SIG-M5 treated with dmso at 0.1 percent for 504 hours (cell line): ENCODE results near the gene CARD6.
A peak's percentile ranks its signal among the peaks of the same experiment; 100 is the strongest.
"Not testable (repeated sequence)": the region's sequence is repeated elsewhere in the genome, so short reads cannot be mapped to it uniquely, and the experiment has no call there.

Experiments used
- DNase-seq: peaks from one replicate; lab custom pipeline; 2025; ENCODE audit not compliant: unreplicated experiment; lab: John Stamatoyannopoulos, UW

The CARD6 gene

DNA sequence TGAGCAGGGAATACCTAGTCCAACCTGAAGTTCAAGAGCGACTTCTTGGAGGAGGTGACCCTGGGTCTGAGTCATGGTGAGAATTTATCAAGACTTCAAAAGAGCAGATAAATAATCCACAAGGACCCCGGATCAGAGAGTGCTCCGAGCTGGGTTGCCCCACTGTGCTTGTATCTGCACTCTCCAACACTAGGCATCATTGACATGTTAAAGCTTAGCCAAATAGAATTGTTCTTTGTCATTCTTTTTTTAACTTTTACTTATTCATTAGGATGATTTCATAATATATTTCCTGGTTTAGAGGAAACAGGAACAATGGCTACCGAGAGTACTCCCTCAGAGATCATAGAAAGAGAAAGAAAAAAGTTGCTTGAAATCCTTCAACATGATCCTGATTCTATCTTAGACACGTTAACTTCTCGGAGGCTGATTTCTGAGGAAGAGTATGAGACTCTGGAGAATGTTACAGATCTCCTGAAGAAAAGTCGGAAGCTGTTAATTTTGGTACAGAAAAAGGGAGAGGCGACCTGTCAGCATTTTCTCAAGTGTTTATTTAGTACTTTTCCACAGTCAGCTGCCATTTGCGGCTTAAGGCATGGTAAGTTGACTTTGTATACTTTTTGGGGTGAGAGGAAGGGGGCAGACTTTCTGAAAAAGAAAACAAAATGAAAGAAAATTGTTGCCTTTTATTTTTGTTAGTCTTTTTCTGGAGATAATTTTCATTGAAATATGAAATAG, at the start of gene CARD6:
Gene CARD6, plus strand, starts transcription at position 300 of the 738 bp plus-strand sequence. Its CDS starts 16 bp downstream, at position 316.
- DNase-seq, result peak; percentile 55

DNA sequence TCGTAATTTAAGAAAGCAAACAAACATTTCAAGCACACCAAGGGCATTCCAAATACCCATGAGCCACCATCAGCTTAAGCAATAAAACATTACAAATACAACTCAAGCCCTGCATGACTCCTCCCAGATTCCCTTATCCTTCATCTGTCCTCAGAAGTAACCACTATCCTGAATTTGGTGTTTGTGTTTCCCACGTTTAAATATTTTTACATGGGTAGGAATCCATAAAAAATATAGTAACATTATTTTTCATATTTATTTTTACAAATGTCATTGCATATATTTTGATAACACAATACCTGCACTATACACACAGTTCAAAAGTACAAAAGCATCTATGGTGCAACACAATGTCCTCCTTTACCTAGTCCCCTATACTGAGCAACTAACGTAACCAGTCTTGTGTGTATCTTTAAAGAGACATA, 49.4 kb upstream of the CARD6 start:
- no peak for DNase-seq

GRCh38 chr5:40792691-40793090, 48.5 kb upstream of the CARD6 start:
- not testable (repeated sequence) for DNase-seq

- DNase-seq, result not testable (repeated sequence)
These were observed 46.8 kb upstream of the CARD6 start for GRCh38 chr5:40794340-40794739.

- not testable (repeated sequence) for DNase-seq
These were observed 46.3 kb upstream of the CARD6 start for GRCh38 chr5:40794877-40795276.

- DNase-seq, result peak; percentile 68
These were observed 44.7 kb upstream of the CARD6 start for GRCh38 chr5:40796487-40796889.

GRCh38 chr5:40797273-40798011, 43.7 kb upstream of the CARD6 start:
- DNase-seq, result peak; percentile 66

DNA sequence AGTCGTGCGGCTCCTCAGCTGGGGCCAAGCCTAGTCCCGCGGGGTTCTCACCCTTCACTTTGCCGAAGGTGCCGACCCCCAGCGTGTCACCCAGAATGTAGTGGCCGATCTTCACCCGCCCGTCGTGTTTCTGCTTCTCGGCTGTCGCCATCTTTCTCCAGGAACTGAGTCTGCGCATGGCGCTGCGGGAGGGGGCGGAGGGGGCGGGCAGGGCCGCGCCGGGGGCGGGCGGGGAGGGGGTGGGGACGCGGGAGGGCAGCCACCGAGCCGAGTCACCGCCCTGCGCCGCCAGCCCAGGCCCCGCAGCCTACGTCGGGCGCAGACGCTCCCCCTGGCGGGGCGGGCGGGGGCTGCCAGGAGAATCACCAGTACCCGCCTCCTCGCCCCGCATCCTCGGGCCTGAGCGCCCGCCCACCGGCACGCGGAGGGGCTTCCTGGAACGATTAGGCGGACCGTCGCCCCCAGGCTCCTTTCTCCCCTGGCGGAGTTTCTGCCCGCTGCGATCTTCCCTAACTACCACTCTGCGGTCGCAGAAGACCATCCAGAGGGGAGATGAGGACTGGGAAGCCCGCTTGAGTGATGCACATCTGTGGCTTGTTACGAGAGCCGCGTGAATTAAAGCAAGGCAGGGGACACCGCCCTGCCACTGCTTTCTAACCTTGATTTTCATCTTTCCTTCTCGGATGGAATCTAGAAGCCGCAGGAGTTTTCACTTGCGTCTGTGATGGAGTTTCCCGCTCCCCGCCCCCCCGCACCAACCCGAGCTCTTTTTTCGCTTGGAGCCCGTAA, 43.0 kb upstream of the CARD6 start, which contains the start of gene PRKAA1:
Gene PRKAA1, minus strand, starts transcription at position 363 of the 789 bp plus-strand sequence. Its CDS starts 185 bp downstream, at position 178.
- peak; percentile 87 for DNase-seq

DNA sequence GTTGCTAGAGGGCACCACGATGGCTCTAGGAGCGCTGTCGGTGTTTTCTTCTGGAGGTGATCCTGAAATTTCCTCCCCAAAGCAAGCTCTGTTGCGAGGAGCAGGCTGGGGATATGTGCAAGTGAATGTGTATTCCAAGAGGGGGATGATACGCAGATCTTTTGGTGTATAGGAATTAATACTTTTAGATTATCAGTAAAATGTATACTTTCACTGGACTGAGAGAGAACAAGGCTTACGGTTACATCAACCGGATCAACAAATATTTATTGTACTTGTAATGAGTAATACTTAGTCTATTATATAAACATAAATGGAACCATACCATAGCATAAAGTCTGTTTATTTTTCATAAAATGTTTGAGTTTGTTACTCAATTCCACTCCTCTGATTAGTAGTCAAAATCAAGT, 42.4 kb upstream of the CARD6 start:
- no peak for DNase-seq

DNA sequence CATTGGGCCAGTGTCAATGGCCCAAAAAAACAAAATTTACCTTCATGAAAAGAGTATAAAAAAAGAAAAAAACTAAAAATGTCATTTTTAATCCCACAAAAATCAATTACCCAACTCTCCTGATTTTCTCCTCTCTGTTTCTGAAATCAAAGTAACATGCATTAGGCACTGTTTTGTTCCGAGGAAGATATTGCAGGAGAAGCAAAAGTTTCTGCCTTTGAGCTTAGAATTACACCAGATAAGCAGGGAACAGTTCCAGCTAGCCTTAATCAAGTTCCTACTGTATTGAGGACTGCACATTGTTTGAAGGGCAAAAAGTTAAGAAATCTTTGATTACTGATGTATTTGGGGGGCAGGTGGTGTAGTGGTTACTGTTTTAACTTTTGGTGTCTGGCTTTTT, 41.9 kb upstream of the CARD6 start:
- DNase-seq, result no peak

DNA sequence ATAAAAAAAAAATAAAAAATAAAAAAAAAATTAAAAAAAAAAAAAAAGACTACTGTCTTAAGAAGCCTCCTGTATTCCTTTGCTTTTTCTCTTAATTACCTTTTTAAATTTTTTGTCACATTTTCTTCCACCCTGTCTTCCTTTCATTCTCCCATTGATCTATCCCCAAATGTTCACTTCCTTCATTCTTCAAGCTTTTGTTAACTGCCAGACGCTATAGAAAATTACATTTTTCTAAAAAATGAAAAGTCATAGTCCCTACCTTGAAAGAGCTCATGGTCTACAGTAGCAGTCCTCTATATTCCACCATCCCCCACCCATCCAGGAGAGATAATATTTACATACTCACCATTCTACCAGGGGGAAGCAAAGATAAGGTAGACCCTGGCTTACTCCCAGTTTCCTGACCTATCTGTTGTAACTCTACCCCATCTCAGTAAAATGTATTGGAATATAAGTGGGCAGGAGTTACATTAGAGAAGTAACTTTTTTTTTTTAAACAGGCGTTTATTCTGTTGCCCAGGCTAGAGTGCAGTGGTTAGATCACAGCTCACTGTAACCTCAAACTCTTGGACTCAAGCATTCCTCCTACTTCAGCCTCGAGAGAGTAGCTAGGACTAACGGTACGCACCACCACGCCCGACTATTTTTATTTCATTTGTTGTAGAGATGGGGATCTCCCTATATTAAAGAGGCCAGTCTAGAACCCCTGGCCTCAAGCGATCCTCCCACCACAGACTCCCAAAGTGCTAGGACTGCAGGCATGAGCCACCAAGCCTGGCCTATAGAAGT, 39.2 kb upstream of the CARD6 start:
- no peak for DNase-seq

GRCh38 chr5:40812125-40812524, 29.0 kb upstream of the CARD6 start:
- no peak for DNase-seq

DNA sequence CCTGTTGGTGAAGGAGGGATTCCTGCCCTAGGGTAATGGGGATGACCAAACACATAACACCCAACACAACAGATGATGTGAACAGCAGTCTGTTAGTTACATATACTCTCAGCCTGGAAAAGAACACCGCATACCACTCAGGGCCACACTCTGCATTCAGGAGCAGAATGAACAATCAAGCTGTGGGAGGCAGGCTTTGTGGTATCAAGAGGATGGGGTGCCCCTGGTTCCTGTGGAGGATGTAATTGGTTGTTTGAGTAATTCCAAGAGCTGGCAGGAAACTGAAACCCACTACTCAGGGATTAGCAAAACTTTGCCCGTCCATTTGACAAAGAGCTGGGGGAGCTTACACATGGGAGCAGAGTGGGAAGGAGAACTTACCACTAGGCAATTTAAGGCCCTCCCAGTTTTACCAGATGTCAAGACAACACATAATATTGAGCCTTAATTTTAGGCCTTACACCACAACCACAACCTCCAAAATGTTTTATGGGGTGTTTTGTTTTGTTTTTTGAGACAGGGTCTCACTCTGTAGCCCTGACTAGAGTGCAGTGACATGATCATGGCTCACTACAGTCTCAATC, 27.4 kb upstream of the CARD6 start:
- no peak for DNase-seq

GRCh38 chr5:40823459-40823858, 17.7 kb upstream of the CARD6 start:
- no peak for DNase-seq

GRCh38 chr5:40825461-40826043, 15.6 kb upstream of the CARD6 start:
- DNase-seq, result peak; percentile 36

DNA sequence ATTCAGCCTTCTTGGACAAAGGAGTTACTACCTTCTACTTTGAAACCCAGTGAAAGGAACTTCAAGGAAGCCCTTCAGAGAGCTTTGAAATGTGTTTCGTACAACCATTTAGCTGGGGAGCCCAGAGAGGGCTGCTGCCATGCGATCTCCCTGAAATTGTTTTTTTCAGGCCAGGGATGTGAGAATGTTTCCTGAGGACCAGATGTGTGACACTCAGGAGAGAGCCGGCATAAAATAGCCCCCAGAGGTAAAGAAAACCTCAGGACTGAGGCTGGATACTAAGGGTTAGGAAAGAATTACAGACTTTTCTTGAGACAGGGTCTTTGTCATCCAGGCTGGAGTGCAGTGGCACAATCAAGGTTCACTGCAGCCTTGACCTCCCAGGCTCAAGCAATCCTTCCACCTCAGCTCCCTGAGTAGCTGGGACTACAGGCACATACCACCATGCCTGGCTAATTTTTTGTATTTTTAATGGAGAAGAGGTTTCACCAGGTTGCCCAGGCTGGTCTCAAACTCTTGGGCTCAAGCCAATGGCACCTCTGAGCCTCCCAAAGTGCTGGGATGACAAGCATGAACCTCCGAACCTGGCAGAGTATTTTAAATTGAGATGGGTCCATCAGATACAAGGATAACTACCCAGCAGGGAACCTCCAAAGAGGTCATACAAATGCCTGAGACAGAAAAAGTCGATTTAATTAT, 14.5 kb upstream of the CARD6 start:
- no peak for DNase-seq

DNA sequence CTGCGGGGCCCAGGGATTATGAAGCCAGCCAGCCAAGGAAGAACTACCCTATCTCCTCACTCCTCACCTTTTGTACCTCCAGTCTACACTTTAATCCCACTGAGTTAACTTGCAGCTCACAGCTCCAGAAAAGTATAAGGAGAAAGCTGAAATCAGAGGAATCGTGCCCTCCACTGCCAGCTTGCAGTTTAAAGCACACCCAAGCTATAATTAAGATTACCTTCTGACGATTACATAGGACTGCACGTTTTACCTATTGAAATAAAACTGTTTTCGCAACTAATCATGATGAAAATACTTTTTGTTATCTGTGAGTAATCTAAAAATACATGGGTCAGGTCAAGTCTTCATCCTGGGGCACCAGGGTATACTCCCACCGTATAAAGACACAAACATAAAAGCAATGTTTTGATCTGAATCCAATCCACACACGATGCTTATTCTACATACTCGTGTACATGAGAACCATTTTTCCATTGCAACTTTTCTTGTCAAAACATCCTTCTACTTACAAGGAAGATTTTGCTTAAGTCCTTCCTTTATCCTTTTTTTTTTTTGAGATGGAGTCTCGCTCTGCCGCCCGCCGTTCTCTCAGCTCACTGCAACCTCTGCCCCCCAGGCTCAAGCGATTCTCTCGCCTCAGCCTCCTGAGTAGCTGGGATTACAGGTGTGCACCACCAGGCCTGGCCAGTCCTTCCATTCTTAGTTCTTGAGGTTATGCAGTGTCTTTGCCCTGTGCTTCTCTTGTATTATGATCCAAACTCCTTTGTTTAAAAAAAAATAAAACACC, 13.8 kb upstream of the CARD6 start:
- no peak for DNase-seq

- no peak for DNase-seq
These were observed 13.0 kb upstream of the CARD6 start for GRCh38 chr5:40828021-40828631.
